ENCODE measurements around the gene CDKN2B-AS1. TPM values are rescaled to one million over a fixed set of nuclear protein-coding genes. Genes with fewer than 3 reads are reported as not detected.
A peak's percentile ranks its signal among the peaks of the same experiment; 100 is the strongest.

Gene CDKN2B-AS1
- total RNA-seq, 1 donor from 2014 or later, result 1.4 TPM

DNA sequence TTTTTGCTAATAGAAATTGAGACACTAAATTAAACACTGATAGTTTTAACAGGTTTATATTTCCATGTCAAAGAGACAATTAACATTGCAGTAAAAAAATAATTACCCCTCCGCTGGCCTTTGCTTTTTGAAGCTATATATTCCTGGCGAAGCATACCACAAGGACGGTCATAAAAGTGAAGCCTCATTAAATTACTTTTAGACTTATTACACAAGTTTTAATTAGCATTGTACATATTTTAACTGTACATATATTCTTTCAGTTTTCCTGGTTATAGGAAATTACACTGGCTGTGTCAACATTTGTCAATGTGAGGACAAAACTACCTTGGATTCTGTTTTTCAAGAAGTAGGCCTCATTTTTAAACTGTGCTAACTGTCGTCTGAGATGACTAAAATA lies 1.6 kb upstream of the CDKN2B-AS1 start:
- CTCF ChIA-PET, result interaction anchor here (4.2 kb wide), 1 partner anchor 16 kb away, joined by 21 read pairs; the partner anchor contains the start of gene CDKN2B
- no peak for TF ChIP-seq CTCF (IDR thresholded peaks at IDR 0.05)
- POLR2A ChIA-PET, result no interaction called here
- no peak for DNase-seq
- peak overlapping the region; percentile 98 for H3K4me3 Mint-ChIP-seq
- no peak for ATAC-seq (ENCODE audit: low read depth)
- intact Hi-C loops (cut with micrococcal nuclease), result loop anchor here (1.0 kb wide), 1 partner anchor 21 kb away; no protein-coding TSS in a partner anchor
- H3K9me3 Mint-ChIP-seq, result no peaks in the 10 kb centered on the region
- peaks cover 14% of the 10 kb centered on the region for H3K27me3 Mint-ChIP-seq
- H3K4me1 Mint-ChIP-seq, result peaks cover 25% of the 10 kb centered on the region
- H3K27ac Mint-ChIP-seq, result peak overlapping the region; percentile 14
- H3K36me3 Mint-ChIP-seq (ENCODE audit: low read depth), result peaks cover 6% of the 10 kb centered on the region

DNA sequence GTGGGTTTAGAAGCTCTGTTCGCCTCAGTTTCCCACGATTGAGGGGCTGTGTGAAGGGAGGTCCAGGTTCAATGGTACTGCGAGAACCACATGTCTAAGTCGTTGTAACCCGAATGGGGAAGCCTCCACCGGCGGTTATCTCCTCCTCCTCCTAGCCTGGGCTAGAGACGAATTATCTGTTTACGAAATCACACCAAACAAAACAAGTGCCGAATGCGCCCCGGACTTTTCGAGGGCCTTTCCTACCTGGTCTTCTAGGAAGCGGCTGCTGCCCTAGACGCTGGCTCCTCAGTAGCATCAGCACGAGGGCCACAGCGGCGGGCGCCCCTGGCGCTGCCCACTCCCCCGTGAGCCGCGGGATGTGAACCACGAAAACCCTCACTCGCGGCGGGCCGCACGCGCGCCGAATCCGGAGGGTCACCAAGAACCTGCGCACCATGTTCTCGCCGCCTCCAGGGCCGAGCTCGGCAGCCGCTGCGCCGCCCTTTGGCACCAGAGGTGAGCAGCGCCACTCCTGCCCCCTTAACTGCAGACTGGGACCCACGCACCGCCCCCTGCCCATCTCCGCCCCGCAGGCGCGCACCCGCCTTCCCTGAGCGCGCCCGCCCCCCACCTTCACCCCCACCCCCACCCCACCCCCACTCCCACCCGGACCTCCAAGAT lies 567 bp upstream of the CDKN2B-AS1 start, which contains the start of gene CDKN2A:
Gene CDKN2A (minus strand): TSS at position 500 of the 663 bp plus-strand sequence.
- Mint-ChIP-seq H3K4me1 (peaks cover 25% of the 10 kb centered on the region), H3K36me3 (ENCODE audit: low read depth) (peaks cover 6% of the 10 kb centered on the region), H3K27ac (peak within 1 kb of the TSS; percentile 97), H3K9me3 (no peaks in the 10 kb centered on the region), H3K4me3 (peak within 1 kb of the TSS; percentile 98), H3K27me3 (peaks cover 7% of the 10 kb centered on the region)
- POLR2A ChIA-PET, result interaction anchor here (0.6 to 3.1 kb wide), 9 partner anchors 9 to 412 kb away, joined by 4 to 18 read pairs (median 5); partner anchors contain the start of genes CDKN2B and MTAP
- peak; percentile 36 for ATAC-seq (ENCODE audit: low read depth)
- intact Hi-C loops (cut with micrococcal nuclease), result loop anchor here (1.0 kb wide), 1 partner anchor 22 kb away; no protein-coding TSS in a partner anchor
- CTCF ChIA-PET, result interaction anchor here (1.0 to 4.2 kb wide), 4 partner anchors 15 to 244 kb away, joined by 4 to 21 read pairs (median 10); partner anchors contain the start of gene CDKN2B
- peak; percentile 63 for DNase-seq
- TF ChIP-seq CTCF (IDR thresholded peaks at IDR 0.05), result no peak

DNA sequence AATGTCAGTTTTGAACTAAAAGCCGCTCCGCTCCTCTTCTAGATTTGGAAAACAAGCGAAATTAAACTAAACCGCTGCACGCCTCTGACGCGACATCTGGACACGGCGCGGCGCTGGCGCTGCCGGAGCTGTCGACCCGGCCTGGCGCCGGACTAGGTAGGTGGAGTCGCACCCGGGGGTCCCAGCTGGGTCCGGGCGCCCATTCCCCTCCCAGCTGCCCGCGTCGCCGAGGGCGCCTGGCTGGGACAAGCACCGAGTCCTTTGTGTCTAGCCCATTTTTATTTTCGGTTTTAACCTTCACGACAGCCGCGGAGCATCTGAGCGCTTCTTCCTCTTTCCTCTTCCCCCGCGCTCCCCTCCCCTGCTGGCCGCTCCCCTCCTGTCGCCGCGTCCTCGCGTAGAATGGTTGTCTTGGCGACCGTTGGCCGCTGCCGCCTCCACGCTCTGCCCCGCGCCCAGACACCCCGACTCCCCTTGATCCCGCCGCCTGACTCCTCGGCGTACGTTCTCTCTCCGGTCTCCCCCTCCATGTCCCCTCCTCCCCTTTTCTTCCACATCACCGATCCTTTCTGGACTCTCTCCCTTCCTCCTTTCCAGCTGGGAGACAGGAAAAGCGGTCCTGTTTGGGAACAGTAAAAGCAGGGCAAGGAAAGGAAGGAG lies 545 bp downstream of the CDKN2B-AS1 start:
- H3K36me3 Mint-ChIP-seq (ENCODE audit: low read depth), result peaks cover 6% of the 10 kb centered on the region
- peaks cover 24% of the 10 kb centered on the region for H3K4me1 Mint-ChIP-seq
- ATAC-seq (ENCODE audit: low read depth) (peak; percentile 84), DNase-seq (peak; percentile 82)
- no peaks in the 10 kb centered on the region for H3K27me3 Mint-ChIP-seq
- ChIA-PET POLR2A (interaction anchor here (0.6 to 3.1 kb wide), 7 partner anchors 14 to 246 kb away, joined by 3 to 18 read pairs (median 5); partner anchors contain the start of genes CDKN2B and MTAP), CTCF (interaction anchor here (1.0 to 4.2 kb wide), 5 partner anchors 14 to 243 kb away, joined by 4 to 21 read pairs (median 10); partner anchors contain the start of gene CDKN2B)
- H3K27ac Mint-ChIP-seq, result peak overlapping the region; percentile 97
- no peaks in the 10 kb centered on the region for H3K9me3 Mint-ChIP-seq
- TF ChIP-seq CTCF (IDR thresholded peaks at IDR 0.05), result no peak
- intact Hi-C loops (cut with micrococcal nuclease), result loop anchor here (1.0 to 5.0 kb wide), 10 partner anchors 8 to 1373 kb away; partner anchors contain the start of genes KLHL9 and MLLT3
- H3K4me3 Mint-ChIP-seq, result peak overlapping the region; percentile 98

GRCh38 chr9:21995666-21996398 lies 1.2 kb downstream of the CDKN2B-AS1 start:
- Mint-ChIP-seq H3K36me3 (ENCODE audit: low read depth) (peaks cover 6% of the 10 kb centered on the region), H3K4me3 (peak overlapping the region; percentile 98), H3K27ac (peak overlapping the region; percentile 97), H3K4me1 (peaks cover 24% of the 10 kb centered on the region), H3K27me3 (peaks cover 1% of the 10 kb centered on the region), H3K9me3 (no peaks in the 10 kb centered on the region)
- peak; percentile 63 for DNase-seq
- ATAC-seq (ENCODE audit: low read depth), result peak; percentile 22
- no peak for TF ChIP-seq CTCF (IDR thresholded peaks at IDR 0.05)
- intact Hi-C loops (cut with micrococcal nuclease), result loop anchor here (1.0 to 5.0 kb wide), 10 partner anchors 7 to 1374 kb away; partner anchors contain the start of genes KLHL9 and MLLT3
- POLR2A ChIA-PET, result interaction anchor here (0.6 to 3.1 kb wide), 4 partner anchors 13 to 246 kb away, joined by 3 to 18 read pairs (median 5); partner anchors contain the start of gene CDKN2B
- CTCF ChIA-PET, result interaction anchor here (1.0 to 4.2 kb wide), 4 partner anchors 13 to 243 kb away, joined by 4 to 21 read pairs (median 7); partner anchors contain the start of gene CDKN2B

All from activated B cell treated with CpG ODN at 0.5 μM for 24 hours (primary cell).